ENCODE measurements around the gene ANAPC5. TPM values are rescaled to one million over a fixed set of nuclear protein-coding genes. Genes with fewer than 3 reads are reported as not detected.

The ANAPC5 gene
- polyA plus RNA-seq, 1 experiment: 146 TPM

- TF ChIP-seq CTCF (IDR thresholded peaks at IDR 0.05; ENCODE audit: low read depth, low read length): no peak
- ChIA-PET CTCF (no interaction called here), POLR2A (interaction anchor here (0.6 to 1.3 kb wide), 3 partner anchors 10 to 15 kb away, joined by 3 to 5 read pairs (median 4); no protein-coding TSS in a partner anchor)
- Histone ChIP-seq H3K4me3 (ENCODE audit: low read depth, low read length) (no peak overlapping the region), H3K27me3 (ENCODE audit: control insufficient read depth, insufficient read depth, low read length) (no peaks in the 10 kb centered on the region), H3K27ac (ENCODE audit: low read depth, low read length) (no peak overlapping the region), H3K9me3 (ENCODE audit: control insufficient read depth, insufficient read depth, low read length) (no peaks in the 10 kb centered on the region)
- DNase-seq (ENCODE audit: low read depth, low spot score): no peak
These were observed 13.8 kb upstream of the ANAPC5 start for GRCh38 chr12:121366063-121366459.

GRCh38 chr12:121365416-121366062 lies 13.3 kb upstream of the ANAPC5 start:
- ChIA-PET POLR2A (interaction anchor here (0.5 to 1.3 kb wide), 2 partner anchors 9 to 97 kb away, joined by 3 to 6 read pairs; no protein-coding TSS in a partner anchor), CTCF (no interaction called here)
- DNase-seq (ENCODE audit: low read depth, low spot score): no peak
- TF ChIP-seq CTCF (IDR thresholded peaks at IDR 0.05; ENCODE audit: low read depth, low read length): no peak
- no peak overlapping the region for H3K4me3 ChIP-seq (ENCODE audit: low read depth, low read length)
- H3K27me3 ChIP-seq (ENCODE audit: control insufficient read depth, insufficient read depth, low read length): no peaks in the 10 kb centered on the region
- no peaks in the 10 kb centered on the region for H3K9me3 ChIP-seq (ENCODE audit: control insufficient read depth, insufficient read depth, low read length)
- no peak overlapping the region for H3K27ac ChIP-seq (ENCODE audit: low read depth, low read length)

GRCh38 chr12:121364683-121365121 lies 12.5 kb upstream of the ANAPC5 start:
- H3K9me3 ChIP-seq (ENCODE audit: control insufficient read depth, insufficient read depth, low read length): no peaks in the 10 kb centered on the region
- DNase-seq (ENCODE audit: low read depth, low spot score): no peak
- no peaks in the 10 kb centered on the region for H3K27me3 ChIP-seq (ENCODE audit: control insufficient read depth, insufficient read depth, low read length)
- no peak overlapping the region for H3K4me3 ChIP-seq (ENCODE audit: low read depth, low read length)
- no peak for TF ChIP-seq CTCF (IDR thresholded peaks at IDR 0.05; ENCODE audit: low read depth, low read length)
- no peak overlapping the region for H3K27ac ChIP-seq (ENCODE audit: low read depth, low read length)
- ChIA-PET POLR2A (no interaction called here), CTCF (no interaction called here)

- ChIA-PET POLR2A (interaction anchor here (0.6 kb wide), 1 partner anchor 890 kb away, joined by 3 read pairs; no protein-coding TSS in a partner anchor), CTCF (interaction anchor here (0.6 to 1.1 kb wide), 2 partner anchors 23 to 24 kb away, joined by 4 to 6 read pairs; no protein-coding TSS in a partner anchor)
- Histone ChIP-seq H3K27ac (ENCODE audit: low read depth, low read length) (no peak overlapping the region), H3K4me3 (ENCODE audit: low read depth, low read length) (no peak overlapping the region), H3K9me3 (ENCODE audit: control insufficient read depth, insufficient read depth, low read length) (no peaks in the 10 kb centered on the region), H3K27me3 (ENCODE audit: control insufficient read depth, insufficient read depth, low read length) (no peaks in the 10 kb centered on the region)
- no peak for DNase-seq (ENCODE audit: low read depth, low spot score)
- no peak for TF ChIP-seq CTCF (IDR thresholded peaks at IDR 0.05; ENCODE audit: low read depth, low read length)
These were observed 5.9 kb upstream of the ANAPC5 start for GRCh38 chr12:121358073-121358472.

- TF ChIP-seq CTCF (IDR thresholded peaks at IDR 0.05; ENCODE audit: low read depth, low read length): no peak
- H3K27me3 ChIP-seq (ENCODE audit: control insufficient read depth, insufficient read depth, low read length): no peaks in the 10 kb centered on the region
- no peak overlapping the region for H3K4me3 ChIP-seq (ENCODE audit: low read depth, low read length)
- no peaks in the 10 kb centered on the region for H3K9me3 ChIP-seq (ENCODE audit: control insufficient read depth, insufficient read depth, low read length)
- ChIA-PET POLR2A (interaction anchor here (0.6 kb wide), 1 partner anchor 889 kb away, joined by 3 read pairs; no protein-coding TSS in a partner anchor), CTCF (no interaction called here)
- no peak for DNase-seq (ENCODE audit: low read depth, low spot score)
- H3K27ac ChIP-seq (ENCODE audit: low read depth, low read length): no peak overlapping the region
These were observed 5.1 kb upstream of the ANAPC5 start for GRCh38 chr12:121357331-121357730.

Data from AG04450 (cell line).